ENCODE data around the gene BAHD1.
A peak's percentile ranks its signal among the peaks of the same experiment; 100 is the strongest.

The BAHD1 gene

GRCh38 chr15:40498891-40499290 is 58.1 kb downstream of the BAHD1 start:
- no peak for DNase-seq (ENCODE audit: low spot score)

DNA sequence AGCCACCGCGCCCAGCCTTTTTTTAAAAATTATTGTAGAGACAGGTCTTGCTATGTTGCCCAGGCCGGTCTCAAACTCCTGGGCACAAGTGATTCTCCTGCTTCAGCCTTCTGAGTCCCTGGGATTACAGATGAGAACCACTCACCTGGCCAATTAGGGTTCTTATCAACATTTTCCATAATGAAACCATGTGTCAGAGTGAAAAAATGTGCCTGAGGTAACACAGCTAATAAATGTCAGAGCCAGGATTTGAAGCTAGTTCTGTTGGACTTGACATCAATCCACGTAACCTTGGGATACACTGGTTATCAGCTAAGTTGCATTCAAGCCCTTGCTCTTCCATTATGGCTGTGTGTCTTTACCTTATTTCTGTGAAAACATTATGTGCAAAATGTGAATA is 59.2 kb downstream of the BAHD1 start:
- no peak for DNase-seq (ENCODE audit: low spot score)

DNA sequence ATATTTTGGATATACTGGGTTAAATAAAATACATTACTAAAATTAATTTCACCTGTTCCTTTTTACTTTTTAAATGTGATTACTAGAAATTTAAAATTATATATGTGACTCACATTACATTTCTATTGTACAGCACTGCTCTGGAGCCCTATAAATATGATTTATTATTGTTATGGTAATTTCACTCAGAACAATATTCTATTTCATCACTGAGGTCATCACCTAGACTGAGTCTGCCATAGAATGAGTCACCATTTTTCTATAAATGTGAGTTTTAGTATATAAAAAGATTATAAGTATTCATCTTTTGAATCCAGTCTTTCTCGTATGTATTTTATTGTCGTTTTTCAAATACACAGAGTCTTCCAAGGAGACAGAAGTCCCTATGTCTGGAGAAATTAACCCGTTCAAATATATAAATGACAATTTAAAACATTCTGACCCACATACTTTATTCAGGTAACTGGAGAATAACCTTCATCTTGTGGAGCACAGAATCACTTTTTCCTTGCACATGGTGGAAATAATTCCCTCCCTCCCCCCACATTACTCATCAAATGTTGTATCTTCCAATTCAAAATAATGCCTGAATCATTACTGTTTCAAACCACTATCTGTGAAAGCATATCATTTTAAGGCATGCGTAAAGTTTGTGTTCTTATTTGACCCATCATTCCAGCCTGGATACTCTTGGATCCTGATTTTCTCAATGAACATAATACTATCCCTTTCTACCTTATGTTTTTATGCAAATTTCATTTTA is 60.0 kb downstream of the BAHD1 start:
- peak; percentile 29 for DNase-seq (ENCODE audit: low spot score)

DNA sequence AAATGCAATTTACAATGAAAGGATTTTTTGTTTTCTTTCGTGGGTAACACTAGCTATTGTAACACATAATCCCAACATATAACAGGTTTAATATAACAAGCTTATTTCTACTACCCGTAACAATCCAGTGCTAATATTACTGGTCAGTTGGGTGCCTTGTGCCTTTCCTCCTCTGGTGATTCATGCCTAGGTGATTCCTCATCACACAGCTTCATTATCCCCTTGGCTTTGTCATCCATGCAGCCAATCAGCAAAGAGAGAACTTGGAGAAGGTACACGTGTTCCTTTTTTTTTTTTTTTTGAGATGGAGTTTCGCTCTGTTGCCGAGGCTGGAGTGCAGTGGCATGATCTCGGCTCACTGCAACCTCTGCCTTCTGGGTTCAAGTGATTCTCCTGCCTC is 60.7 kb downstream of the BAHD1 start:
- no peak for DNase-seq (ENCODE audit: low spot score)

- DNase-seq (ENCODE audit: low spot score) = peak; percentile 90
These were observed 66.3 kb downstream of the BAHD1 start for GRCh38 chr15:40506964-40507571.

GRCh38 chr15:40508216-40508615 is 67.5 kb downstream of the BAHD1 start:
- DNase-seq (ENCODE audit: low spot score) = no peak

GRCh38 chr15:40510201-40510600 is 69.4 kb downstream of the BAHD1 start:
- DNase-seq (ENCODE audit: low spot score) = no peak

DNA sequence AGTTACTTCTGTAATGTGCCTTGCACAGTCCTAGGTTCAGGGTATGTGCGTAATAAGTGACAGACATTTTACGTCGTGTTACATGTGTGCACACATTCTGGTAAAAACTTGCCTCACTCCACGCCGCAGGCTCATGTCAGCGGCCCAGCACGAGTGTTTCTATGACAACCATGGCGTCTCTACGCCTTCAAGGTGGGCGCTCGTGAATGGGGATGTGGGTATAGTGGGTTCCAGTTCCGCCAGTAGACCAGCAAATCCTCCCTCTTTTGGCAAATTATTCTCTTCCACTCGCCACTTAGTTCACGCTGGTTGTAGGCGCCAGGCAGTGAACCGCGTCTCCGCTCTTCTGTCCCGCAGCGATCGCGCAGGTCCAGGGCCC is 70.3 kb downstream of the BAHD1 start:
- DNase-seq (ENCODE audit: low spot score) = no peak

DNA sequence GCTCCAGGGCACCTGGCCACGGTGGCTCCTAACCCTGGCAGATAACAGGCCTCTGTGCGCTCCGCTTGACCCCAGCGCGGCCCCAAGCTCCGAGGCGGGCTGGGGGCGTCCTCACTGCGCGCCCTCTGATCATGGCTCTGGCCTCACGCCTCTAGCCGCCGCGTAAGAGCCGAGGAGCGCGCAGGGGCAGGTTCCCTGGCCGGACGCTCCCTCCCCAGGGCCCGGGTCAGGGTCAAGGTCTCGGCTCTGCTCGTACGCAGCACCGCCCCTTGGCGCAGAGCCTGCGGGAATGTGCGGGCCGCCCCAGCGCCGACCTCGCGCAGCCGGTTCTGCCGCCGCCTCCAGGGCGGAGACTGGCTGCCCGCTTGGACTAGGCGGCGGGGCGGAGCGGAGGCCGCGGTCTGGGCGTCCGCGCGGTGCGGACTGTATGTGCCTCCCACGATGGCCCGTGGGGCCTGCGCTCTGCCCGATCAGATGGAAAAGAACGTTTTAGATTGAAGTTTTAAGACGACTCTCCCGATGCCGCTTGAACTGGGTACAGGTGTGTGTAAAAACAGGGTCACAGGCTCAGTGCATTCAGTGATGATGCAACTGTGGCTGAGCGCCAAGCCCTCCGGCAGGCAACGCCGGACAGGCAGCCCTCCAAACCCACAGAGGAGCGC is 70.8 kb downstream of the BAHD1 start:
- DNase-seq (ENCODE audit: low spot score) = peak; percentile 79

- no peak for DNase-seq (ENCODE audit: low spot score)
These were observed 71.7 kb downstream of the BAHD1 start for GRCh38 chr15:40512440-40512839.

- no peak for DNase-seq (ENCODE audit: low spot score)
These were observed 72.9 kb downstream of the BAHD1 start for GRCh38 chr15:40513609-40514008.

- no peak for DNase-seq (ENCODE audit: low spot score)
These were observed 75.6 kb downstream of the BAHD1 start for GRCh38 chr15:40516322-40516721.

Measured in AG08395 (cell line).